HG02884 (cell line): ENCODE results near the gene ANKRD6.
"Not testable (repeated sequence)": the region's sequence is repeated elsewhere in the genome, so short reads cannot be mapped to it uniquely, and the experiment has no call there.

Experiments
- ATAC-seq: cut with Tn5 transposase; IDR thresholded peaks from one replicate; pipeline ENCODE4 v1.9.1; 2021; ENCODE audit warnings: mild to moderate bottlenecking, moderate library complexity; ENCODE audit not compliant: unreplicated experiment

The ANKRD6 gene

GRCh38 chr6:89432875-89433251, at the start of gene ANKRD6:
Gene ANKRD6, plus strand, starts transcription at chr6:89433152. Its CDS starts 133,825 bp downstream, at chr6:89566977.
- ATAC-seq: peak; percentile 88

- peak; percentile 35 for ATAC-seq
Measured at GRCh38 chr6:89385156-89385667, 47.7 kb upstream of the ANKRD6 start.

- no peak for ATAC-seq
Measured at GRCh38 chr6:89385846-89386245, 47.1 kb upstream of the ANKRD6 start.

GRCh38 chr6:89386917-89387491, 45.9 kb upstream of the ANKRD6 start:
- peak; percentile 18 for ATAC-seq

GRCh38 chr6:89387516-89388201, 45.3 kb upstream of the ANKRD6 start:
- peak; percentile 94 for ATAC-seq

GRCh38 chr6:89388846-89389245, 44.1 kb upstream of the ANKRD6 start:
- no peak for ATAC-seq

- ATAC-seq: no peak
Measured at GRCh38 chr6:89392823-89393222, 40.1 kb upstream of the ANKRD6 start.

GRCh38 chr6:89393659-89394058, 39.3 kb upstream of the ANKRD6 start:
- ATAC-seq: no peak

- ATAC-seq: not testable (repeated sequence)
Measured at GRCh38 chr6:89397884-89398283, 35.1 kb upstream of the ANKRD6 start.

- no peak for ATAC-seq
Measured at GRCh38 chr6:89398762-89399525, 34.0 kb upstream of the ANKRD6 start.

GRCh38 chr6:89400050-89400449, 32.9 kb upstream of the ANKRD6 start:
- ATAC-seq: no peak

- ATAC-seq: no peak
Measured at GRCh38 chr6:89400912-89401399, 32.0 kb upstream of the ANKRD6 start.

- ATAC-seq: no peak
Measured at GRCh38 chr6:89402776-89403175, 30.2 kb upstream of the ANKRD6 start.

- ATAC-seq: no peak
Measured at GRCh38 chr6:89404512-89404911, 28.4 kb upstream of the ANKRD6 start.

GRCh38 chr6:89406141-89406540, 26.8 kb upstream of the ANKRD6 start:
- ATAC-seq: no peak

- no peak for ATAC-seq
Measured at GRCh38 chr6:89409461-89410035, 23.4 kb upstream of the ANKRD6 start.

- no peak for ATAC-seq
Measured at GRCh38 chr6:89410231-89410761, 22.7 kb upstream of the ANKRD6 start.

GRCh38 chr6:89410788-89411144, 22.2 kb upstream of the ANKRD6 start:
- no peak for ATAC-seq

GRCh38 chr6:89411145-89412070, 21.5 kb upstream of the ANKRD6 start:
- ATAC-seq: peak; percentile 36
